GM10847 (cell line): ENCODE data around the gene SAMD7.

Source experiments
- POLR2A ChIP-seq: IDR thresholded peaks from 2 replicates; pipeline ENCODE4 v1.6.1; 2011; ENCODE audit not compliant: insufficient read length; ENCODE audit errors: extremely low read depth

SAMD7 gene

DNA sequence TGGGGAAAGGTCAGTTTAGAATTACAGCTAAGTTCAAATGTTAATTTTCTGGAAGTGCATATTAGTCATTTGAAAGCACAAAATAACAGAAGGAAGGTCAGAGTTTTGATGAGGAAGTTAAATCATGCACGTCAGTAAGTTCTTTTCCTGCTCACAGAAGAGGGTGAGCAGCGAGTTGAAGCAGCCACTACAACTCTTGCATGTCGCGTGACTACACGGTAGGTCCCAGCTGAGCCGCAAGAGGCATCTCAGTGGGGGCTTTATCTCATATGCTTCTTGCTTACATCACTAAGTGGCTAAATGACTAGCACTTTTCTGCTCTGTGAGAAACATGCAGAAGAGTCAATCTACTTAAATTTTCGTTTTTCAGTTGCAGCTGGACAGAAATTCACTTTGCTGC, 33.9 kb downstream of the SAMD7 start:
- peak; percentile 23 for TF ChIP-seq POLR2A

DNA sequence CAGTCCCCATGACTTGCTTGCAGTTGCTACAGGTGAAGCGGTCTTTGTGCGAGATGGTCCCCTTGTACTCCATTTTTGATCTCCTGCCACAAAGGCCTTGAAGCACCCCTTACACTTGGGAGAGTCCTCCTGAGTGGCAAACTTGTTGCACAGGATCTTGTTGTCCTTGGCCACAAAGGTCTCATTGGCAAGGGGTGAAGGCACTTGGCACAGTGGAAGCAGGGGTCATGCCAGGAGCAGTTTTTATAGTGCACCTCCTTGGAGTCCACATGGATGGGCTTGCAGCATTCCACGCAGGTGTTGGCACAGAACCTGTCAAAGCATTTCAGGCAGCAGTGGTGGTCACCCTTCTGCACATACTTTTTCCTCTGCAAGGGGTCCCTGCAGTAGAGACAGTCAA, 35.0 kb downstream of the SAMD7 start:
- no peak for TF ChIP-seq POLR2A

DNA sequence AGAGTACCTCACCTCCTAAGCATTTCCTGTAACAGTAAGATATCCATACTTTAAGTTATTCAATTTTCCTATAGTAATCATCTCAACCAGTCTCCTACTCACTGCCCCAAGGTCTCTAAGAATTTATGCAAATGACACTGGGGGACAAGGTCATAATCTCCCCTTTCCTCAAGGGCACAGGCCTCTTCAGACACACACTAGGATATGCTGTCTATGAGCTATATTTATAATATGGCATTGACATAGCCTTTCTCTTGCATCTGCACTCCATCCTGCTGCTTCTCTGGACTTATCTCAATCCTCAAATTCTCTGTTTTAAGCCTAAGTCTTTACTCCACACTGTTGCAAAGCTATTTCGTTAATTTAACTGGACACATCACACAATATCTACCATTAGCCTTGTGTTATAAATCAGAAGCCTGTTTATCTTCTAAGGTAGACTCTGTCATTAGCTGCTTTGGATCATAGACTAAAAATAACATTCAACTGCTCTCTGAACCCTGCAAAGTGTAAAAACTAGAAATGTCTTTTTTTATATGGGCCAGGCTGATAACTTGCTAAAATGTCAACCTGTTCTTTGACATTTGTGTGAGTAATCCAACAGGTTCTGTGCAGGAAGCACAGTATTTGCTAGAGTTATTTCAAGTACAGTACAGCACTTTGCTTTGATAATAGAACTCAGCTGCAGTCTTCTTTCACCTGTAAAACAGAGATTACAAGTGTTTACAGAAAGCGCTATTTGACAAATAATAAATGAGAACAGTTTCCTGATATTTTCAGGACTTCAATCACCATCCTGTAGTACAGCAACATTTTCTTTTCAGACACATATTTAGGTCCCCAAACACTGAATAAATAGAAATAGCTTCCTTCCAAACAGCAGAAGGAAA, 37.4 kb downstream of the SAMD7 start:
- TF ChIP-seq POLR2A = no peak

DNA sequence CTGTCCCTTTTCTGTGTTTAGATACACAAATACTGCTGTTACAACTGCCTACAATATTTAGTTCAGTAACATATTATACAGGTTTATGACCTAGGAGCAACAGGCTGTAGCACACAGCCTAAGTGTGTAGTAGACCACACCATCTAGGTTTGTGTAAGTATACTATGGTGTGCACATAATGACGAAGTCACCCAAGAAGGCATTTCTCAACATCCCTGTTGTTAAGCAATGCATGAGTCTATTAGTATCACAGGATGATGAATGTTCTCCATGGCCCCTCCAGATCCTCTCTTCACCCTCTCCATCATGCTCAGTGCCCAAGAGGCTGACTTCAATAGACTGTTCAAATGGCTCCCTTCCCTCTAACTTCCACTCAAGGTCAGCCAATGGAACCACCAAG, 40.7 kb downstream of the SAMD7 start:
- TF ChIP-seq POLR2A = no peak

DNA sequence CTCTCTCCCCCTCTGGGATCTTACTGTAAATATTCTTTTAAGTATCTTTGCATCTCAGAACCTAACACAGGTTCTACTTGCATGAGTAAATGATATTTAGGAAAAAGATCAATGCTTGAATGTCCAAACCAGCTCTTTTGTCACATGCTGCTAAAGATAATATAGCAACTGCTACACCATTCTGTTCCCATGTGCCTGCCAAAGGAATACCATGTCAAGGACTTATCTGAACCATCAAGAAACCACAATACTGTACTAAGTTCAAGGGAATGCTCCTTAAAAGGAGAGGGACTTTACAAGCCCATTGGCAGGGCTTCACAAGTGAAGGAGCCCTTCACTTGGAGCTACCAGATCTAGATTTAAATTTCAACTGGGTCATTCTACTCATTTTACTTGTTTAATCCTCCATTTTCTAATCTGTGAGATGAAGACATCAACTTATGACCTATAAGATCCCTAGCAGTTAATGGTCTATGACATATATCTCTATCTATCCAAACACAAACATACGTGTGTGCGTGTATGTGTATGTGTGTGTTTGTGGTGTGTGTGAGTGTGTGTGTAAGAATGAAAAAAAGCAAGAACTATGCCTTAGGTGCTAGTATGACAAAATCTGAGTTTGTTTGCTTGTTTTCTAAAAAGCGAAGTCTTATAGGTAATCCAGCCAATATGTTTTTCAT, 42.2 kb downstream of the SAMD7 start:
- no peak for TF ChIP-seq POLR2A

DNA sequence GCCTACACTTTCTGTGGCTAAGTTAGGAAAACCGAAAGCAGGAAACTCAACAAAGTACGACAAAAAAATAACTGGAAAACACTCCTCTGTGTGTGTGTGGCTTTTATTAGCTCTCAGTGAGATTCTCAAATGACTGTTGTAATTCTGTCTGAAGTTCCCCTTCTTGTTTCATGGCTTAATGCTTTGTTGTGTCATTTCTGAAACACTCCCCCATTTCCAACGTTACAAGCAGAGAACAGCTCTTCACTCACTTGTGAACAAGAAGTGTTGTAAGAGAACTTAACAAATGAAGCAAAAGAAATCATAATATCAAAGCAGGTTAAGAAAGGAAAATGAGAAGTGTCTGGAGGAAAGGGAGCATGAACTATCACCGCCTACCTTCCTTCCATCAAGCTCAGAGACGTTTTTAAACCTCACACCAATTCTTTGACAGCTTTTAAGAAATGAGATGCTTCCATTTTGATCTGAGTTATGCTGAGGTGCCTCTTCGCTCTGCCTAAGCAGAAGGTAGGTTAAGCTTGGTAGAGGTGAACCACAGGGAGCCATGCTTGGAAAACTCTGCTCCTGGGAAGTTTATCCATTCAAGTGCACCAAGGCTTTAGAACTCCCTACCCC, 42.9 kb downstream of the SAMD7 start:
- TF ChIP-seq POLR2A = no peak

DNA sequence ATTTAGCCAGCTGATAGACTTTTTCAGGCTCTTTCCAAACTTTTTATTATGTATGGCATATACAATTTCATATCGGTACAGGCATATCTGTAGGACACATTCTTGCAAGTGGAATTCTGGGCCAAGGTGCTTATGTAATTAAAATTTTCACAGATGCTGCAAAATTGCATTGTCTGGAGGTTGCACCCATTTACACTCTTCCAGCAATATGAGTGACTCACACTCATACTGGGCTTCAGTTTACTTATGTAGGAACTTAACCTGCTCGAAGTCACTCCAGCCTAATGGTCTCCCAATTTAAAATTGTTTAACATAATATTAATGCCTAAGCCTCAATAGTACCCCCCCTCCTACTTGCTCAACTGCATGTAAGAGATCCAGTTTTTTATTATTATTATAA, 44.0 kb downstream of the SAMD7 start:
- no peak for TF ChIP-seq POLR2A

DNA sequence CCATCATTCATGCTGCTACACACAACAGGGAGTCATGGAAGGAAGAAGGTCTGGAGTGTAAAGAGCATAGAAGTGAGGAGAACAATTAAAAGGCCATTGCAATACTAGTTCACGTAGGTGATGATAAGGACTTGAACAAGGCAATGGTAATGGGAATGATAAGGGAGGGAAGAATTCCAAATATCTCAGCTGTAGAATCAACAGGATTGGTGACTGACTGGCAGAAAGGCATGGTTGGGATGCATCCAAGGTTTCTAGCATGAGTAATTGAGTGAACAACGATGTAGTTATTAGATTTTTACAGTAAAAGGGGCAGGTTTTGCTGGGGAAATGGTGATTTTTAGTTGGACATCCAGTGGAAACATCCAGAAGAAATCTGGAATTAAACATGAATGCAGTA, 52.8 kb downstream of the SAMD7 start:
- no peak for TF ChIP-seq POLR2A

DNA sequence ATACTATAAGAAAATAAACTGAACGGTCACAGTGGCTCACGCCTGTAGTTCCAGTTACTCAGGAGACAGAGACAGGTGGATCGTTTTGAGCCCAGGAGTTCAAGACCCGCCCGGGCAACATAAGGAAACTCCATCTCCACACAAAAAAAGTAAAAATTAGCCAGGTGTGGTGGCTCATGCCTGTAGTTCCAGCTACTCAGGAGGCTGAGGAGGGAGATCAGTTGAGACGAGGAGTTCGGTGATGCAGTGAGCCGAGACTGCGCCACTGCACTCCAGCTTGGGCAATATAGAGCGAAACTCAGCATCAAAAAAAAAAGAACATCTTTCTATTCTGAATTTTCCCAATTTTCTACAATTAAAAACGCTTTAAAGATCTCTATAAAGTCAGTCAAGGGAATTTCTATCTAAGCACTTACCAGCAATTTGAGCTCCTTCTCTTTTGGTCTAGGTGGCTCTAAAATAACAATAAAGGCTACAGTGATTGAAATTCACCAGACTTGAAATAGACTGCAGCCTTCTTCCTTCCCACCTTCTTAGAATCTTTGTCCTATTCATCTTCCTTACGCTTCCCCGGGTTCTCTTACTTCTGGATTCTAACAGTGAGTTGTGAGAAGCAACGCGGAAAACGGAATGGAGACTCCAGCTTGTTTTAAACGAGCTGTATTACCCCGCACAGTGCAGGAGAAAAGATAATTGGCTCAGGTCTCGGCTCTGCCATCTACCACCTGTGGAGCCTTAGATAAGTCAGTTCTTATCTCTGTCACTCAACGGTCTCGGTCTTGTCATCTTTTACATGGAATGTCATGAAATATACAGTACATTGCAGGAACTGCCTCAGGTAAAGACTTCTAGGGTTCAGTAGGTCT, 54.4 kb downstream of the SAMD7 start:
- no peak for TF ChIP-seq POLR2A

DNA sequence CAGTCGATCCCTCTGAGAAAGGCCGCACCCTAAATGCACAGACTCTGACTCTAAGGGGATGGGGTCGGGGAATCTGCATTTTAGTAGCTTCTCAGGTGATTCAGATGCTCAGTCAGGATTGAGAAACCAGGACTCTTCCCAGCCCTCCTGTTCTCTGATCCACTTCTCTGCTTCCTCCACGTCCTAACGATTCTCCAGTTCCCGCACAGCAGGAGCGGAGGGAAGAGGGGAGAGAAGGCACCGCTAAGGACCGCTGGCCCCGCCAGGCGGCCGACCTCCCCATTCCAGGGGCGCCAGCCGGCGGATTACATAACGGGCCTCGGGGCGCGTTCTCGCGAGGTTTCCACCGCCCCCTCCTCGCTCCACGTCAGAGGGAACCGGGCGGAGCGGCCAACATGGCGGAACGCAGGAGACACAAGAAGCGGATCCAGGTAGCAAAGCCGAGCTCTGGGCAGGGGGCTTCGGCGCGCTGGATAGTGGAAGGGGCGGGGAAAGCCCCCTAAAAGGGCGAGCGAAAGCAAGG, 55.1 kb downstream of the SAMD7 start, which contains the start of gene SEC62:
Gene SEC62, plus strand, starts transcription at position 380 of the 523 bp plus-strand sequence. Its CDS starts 16 bp downstream, at position 396.
- TF ChIP-seq POLR2A = peak; percentile 77

DNA sequence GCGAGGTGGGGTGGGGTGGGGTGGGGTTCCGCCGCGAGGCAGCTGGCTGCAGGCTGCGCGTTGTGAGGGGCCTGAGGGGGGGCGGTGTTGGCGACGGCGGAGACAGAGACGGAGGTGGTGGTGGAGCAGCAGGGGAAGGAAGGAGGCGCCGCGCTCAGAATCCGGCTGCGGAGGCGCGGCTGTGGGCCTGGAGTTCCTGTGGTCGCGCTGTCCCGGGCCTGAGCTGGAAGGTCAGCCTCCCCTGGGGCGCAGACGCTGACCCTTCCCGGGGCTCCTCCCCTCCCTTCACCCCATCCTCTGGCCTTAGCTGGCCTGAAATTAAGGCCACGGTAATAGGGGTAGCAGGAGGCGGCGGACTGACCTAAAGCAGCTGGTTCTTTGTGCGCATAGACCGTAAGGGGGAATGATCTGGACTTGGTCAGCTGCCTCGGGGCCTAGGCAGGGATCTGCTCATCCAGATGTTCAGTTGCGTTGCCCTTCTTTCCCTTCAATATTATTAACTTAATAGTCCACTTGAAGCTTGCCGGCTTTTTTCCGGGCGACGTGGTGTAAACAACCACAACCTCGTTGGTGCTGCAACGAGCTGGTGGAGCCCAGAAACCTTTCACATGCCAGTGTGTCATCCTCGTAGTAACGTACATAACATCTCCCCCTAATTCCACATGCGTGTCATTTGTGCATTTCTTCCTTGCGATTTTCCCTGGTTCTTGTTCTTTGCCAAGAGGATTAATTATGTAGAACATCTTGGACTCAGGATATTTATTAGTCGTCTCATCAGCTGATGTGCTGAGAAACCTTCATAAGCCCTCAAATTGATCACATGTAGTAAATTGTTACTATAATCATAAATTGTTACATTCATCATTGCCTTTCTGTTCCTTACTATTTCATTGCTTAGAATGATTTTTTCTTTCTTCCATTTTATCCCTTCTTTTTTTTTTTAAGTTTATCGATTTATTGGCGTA, 55.9 kb downstream of the SAMD7 start:
- no peak for TF ChIP-seq POLR2A

DNA sequence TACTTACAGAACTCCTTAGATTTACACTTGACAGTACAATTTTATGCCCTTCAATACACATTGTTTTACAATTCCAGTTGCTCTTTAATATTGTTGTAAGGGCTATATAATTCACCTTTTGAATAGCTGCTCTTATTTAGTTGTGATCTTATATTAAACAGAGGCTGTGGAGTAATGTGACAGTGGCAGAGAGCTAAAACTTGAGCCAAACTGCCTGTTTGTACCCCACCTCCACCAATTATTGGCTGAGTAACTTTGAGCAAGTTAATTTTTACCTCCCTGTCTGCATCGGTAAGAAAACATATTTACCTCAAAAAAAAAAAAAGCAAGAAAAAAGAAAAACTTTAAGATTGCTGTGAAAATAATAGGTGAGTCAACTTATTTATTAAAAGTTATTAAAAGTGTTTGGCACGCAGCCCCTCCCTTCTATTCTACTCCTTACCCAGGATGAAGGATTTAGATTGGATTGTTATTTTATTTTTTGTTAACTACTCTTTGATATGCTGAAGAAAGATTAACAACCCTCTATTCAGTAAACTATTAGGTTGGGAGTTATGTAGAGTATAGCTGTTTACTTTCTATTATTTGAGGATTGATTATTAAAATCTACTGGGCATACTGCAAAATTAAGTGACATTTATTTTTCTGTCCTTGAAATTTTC, 57.0 kb downstream of the SAMD7 start:
- TF ChIP-seq POLR2A = no peak

DNA sequence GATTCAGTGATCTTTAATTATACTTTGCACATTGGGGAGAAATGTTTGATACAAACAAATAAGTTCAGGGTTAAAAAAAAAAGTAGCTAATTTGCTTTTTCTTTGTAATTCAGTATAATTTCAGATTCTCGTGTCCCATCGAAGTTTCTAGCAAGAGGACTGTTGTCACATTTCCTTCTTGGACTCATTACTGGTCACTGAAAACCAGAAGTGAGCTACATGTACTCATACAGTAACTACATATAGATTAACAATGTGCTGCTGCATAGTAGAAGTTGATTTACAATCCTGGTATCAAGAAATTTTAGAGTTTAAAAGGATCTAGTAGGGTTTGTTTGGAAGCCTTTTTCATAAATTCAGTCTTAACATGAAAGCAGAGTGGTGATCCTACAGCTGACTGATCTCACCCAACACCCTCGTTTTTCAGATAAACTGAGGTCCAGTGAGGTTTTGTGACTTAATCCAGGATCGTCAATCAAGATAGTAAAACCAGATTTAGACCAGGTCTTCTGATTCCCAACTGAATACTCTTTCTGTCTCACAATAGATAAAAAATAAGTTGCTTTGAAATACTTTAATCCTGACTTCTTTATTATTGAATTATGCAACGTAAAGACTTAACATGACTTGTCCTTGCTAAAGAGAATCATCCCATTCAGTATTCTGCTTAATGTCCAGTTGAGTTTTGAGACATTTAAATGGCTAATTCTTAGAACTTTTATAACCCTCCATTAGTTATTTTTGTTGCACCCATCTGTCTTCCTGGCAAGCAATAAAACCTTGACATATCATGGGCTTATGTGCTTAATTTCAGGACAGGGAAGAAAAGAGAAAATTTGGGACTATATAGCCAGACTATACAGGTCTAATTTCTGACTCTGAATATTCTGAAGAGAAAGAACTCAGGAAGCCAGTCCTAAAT, 58.1 kb downstream of the SAMD7 start:
- TF ChIP-seq POLR2A = no peak
